Measurements from ENCODE around the gene MYH7B. TPM values are rescaled to one million over a fixed set of nuclear protein-coding genes. Genes with fewer than 3 reads are reported as not detected.

MYH7B gene
- total RNA-seq, 4 donors from 2014 or later = 0.07 to 0.78 (median 0.16) TPM

GRCh38 chr20:35000922-35001595 lies 45.4 kb downstream of the MYH7B start:
- Histone ChIP-seq H3K27ac (no peak overlapping the region), H3K9me3 (no peaks in the 10 kb centered on the region), H3K36me3 (peaks cover 0 to 96% of the 10 kb centered on the region in 2 donors), H3K4me1 (peaks cover 0 to 16% (median 7%) of the 10 kb centered on the region in 3 donors), H3K27me3 (no peaks in the 10 kb centered on the region), H3K4me3 (no peak overlapping the region)
- WGBS, 2 donors (ENCODE audit: low coverage in 1 of 2) = 89% methylated on average over 8 of the region's 28 CpGs; no CpG with 5 or more reads in 1 of the 2 donors
- no peak for ATAC-seq
- no peak for TF ChIP-seq EP300 (IDR thresholded peaks at IDR 0.05)
- no peak for TF ChIP-seq POLR2A (IDR thresholded peaks at IDR 0.05)

DNA sequence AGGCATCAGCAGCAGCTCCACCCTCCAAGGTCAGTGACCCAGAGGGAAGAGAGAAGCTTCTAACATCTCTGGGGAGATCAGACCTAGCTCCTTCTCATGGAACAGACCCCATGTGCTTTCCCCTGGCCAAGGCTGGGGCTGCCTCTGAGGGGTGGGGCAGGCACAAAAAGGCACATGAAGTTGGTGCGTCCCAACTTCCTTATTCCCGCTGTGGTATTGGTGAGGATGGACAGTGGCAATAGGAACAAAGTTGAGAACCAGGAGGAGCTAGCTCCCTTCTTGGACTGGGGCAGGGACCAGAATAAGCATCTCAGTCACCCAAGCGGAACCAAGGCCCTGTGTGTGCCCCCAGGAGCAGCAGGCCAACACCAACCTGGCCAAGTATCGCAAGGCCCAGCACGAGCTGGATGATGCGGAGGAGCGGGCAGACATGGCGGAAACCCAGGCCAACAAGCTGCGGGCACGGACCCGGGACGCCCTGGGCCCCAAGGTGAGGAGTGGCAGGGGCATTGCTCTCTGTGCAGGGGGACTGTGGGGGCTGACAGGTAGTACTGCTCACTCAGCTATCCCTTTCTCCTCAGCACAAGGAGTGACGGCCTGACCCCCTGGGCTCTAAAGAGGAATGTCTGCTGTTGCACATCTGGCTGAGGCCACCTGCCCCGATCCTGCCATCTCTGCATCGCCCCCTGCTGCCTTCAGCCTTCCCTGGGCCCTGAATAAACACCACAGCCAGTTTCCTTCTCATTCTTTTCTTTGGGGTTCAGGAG lies 46.1 kb downstream of the MYH7B start:
- TF ChIP-seq EP300 (IDR thresholded peaks at IDR 0.05) = no peak
- TF ChIP-seq POLR2A (IDR thresholded peaks at IDR 0.05) = no peak
- TF ChIP-seq POLR2AphosphoS5 (IDR thresholded peaks at IDR 0.05) = no peak
- TF ChIP-seq CTCF (IDR thresholded peaks at IDR 0.05) = no peak
- Histone ChIP-seq H3K9me3 (no peaks in the 10 kb centered on the region), H3K27ac (no peak overlapping the region), H3K4me3 (no peak overlapping the region), H3K36me3 (peaks cover 0 to 96% of the 10 kb centered on the region in 2 donors), H3K27me3 (no peaks in the 10 kb centered on the region), H3K4me1 (peaks cover 0 to 14% (median 7%) of the 10 kb centered on the region in 3 donors)
- no CpG with 5 or more reads among the region's 15 CpGs for WGBS, 2 donors (ENCODE audit: low coverage in 1 of 2)
- no peak for ATAC-seq

- H3K36me3 ChIP-seq = peaks cover 0 to 97% of the 10 kb centered on the region in 2 donors
- peaks cover 0 to 6% (median 0%) of the 10 kb centered on the region in 3 donors for H3K4me1 ChIP-seq
- ATAC-seq = no peak
- H3K9me3 ChIP-seq = no peaks in the 10 kb centered on the region
- no peak overlapping the region for H3K4me3 ChIP-seq
- no peak for TF ChIP-seq POLR2AphosphoS5 (IDR thresholded peaks at IDR 0.05)
- no peak for TF ChIP-seq CTCF (IDR thresholded peaks at IDR 0.05)
- TF ChIP-seq EP300 (IDR thresholded peaks at IDR 0.05) = no peak
- no peak for TF ChIP-seq POLR2A (IDR thresholded peaks at IDR 0.05)
- 40 to 81% methylated on average over 1 to 3 of the region's 10 CpGs for WGBS, 2 donors (ENCODE audit: low coverage in 1 of 2)
- no peak overlapping the region for H3K27ac ChIP-seq
- H3K27me3 ChIP-seq = no peaks in the 10 kb centered on the region
Measured at GRCh38 chr20:35002426-35003210, 47.0 kb downstream of the MYH7B start.

GRCh38 chr20:35003211-35004031 lies 47.8 kb downstream of the MYH7B start:
- H3K4me3 ChIP-seq = no peak overlapping the region
- H3K27ac ChIP-seq = no peak overlapping the region
- ATAC-seq = no peak
- TF ChIP-seq POLR2AphosphoS5 (IDR thresholded peaks at IDR 0.05) = no peak
- no peaks in the 10 kb centered on the region for H3K9me3 ChIP-seq
- peaks cover 0 to 100% of the 10 kb centered on the region in 2 donors for H3K36me3 ChIP-seq
- no peaks in the 10 kb centered on the region for H3K4me1 ChIP-seq
- WGBS, 2 donors (ENCODE audit: low coverage in 1 of 2) = 100% methylated on average over 1 of the region's 25 CpGs; no CpG with 5 or more reads in 1 of the 2 donors
- no peaks in the 10 kb centered on the region for H3K27me3 ChIP-seq

- TF ChIP-seq CTCF (IDR thresholded peaks at IDR 0.05) = no peak
- TF ChIP-seq POLR2AphosphoS5 (IDR thresholded peaks at IDR 0.05) = no peak
- no peak for TF ChIP-seq EP300 (IDR thresholded peaks at IDR 0.05)
- TF ChIP-seq POLR2A (IDR thresholded peaks at IDR 0.05) = no peak
- Histone ChIP-seq H3K36me3 (peaks cover 0 to 100% of the 10 kb centered on the region in 2 donors), H3K4me1 (peaks cover 0 to 2% (median 0%) of the 10 kb centered on the region in 3 donors), H3K9me3 (no peaks in the 10 kb centered on the region), H3K27ac (no peak overlapping the region), H3K4me3 (no peak overlapping the region), H3K27me3 (no peaks in the 10 kb centered on the region)
- WGBS, 2 donors (ENCODE audit: low coverage in 1 of 2) = 82 to 88% methylated on average over 8 to 10 of the region's 18 CpGs
- no peak for ATAC-seq
Measured at GRCh38 chr20:35004051-35004725, 48.5 kb downstream of the MYH7B start.

Data from gastroesophageal sphincter (tissue), 4 donors.